ENCODE data around the gene EGLN2. TPM values are rescaled to one million over a fixed set of nuclear protein-coding genes. Genes with fewer than 3 reads are reported as not detected.

The EGLN2 gene
- total RNA-seq, 1 donor from 2014 or later: 65.4 TPM

Other genes starting within 250 kb of the EGLN2 start
- 15.7 TPM for gene SHKBP1, start 222.3 kb upstream of the EGLN2 start, total RNA-seq
- 296 TPM for gene LTBP4, start 197.8 kb upstream of the EGLN2 start, total RNA-seq
- 13.5 TPM for gene NUMBL, start 108.5 kb upstream of the EGLN2 start, total RNA-seq
- gene COQ8B, start 82.3 kb upstream of the EGLN2 start, total RNA-seq: 36.1 TPM
- gene ITPKC, start 82.1 kb upstream of the EGLN2 start, total RNA-seq: 14.7 TPM
- 5.2 TPM for gene ACTMAP, start 48.7 kb upstream of the EGLN2 start, total RNA-seq
- gene SNRPA, start 48.0 kb upstream of the EGLN2 start, total RNA-seq: 27.7 TPM
- not detected for gene MIA, start 23.7 kb upstream of the EGLN2 start, total RNA-seq
- 12.6 TPM for gene RAB4B, start 20.9 kb upstream of the EGLN2 start, total RNA-seq
- 0.27 TPM for gene CYP2A6, start 51.3 kb downstream of the EGLN2 start, total RNA-seq
- gene CYP2A7, start 83.0 kb downstream of the EGLN2 start, total RNA-seq: not detected
- 0.27 TPM for gene CYP2B6, start 192.1 kb downstream of the EGLN2 start, total RNA-seq

Data from Right ventricle myocardium superior (tissue), 1 donor.